K562 treated with DMSO at 1 percent for 24 hours (cell line): ENCODE data around the gene TOPORS. TPM values are rescaled to one million over a fixed set of nuclear protein-coding genes. Genes with fewer than 3 reads are reported as not detected.

Experiments
- total RNA-seq: library from RNA; unstranded; fragments of 300-600 nt; gene quantifications from 2 replicates; pipeline ENCODE4 v1.2.3, GENCODE V29; 2022; ENCODE audit warnings: low read depth; ENCODE audit not compliant: insufficient read depth

TOPORS gene
- 6.1 and 6.8 TPM in 2 replicates for total RNA-seq

GRCh38 chr9:32552172-32552872 is at the start of gene TOPORS, which contains the start of gene SMIM27:
Gene TOPORS (minus strand): TSS chr9:32552586. CDS start chr9:32552436, 150 bp downstream.
Gene SMIM27 (plus strand): TSS chr9:32552327. CDS start chr9:32552435, 108 bp downstream.

GRCh38 chr9:32572900-32573523 is 20.6 kb upstream of the TOPORS start, which contains the start of gene NDUFB6:
Gene NDUFB6 (minus strand): TSS chr9:32573159. CDS start chr9:32573060, 99 bp downstream.

GRCh38 chr9:32526041-32526706 is 26.2 kb downstream of the TOPORS start, which contains the start of gene RIGI:
Gene RIGI (minus strand): TSS chr9:32526196. CDS start chr9:32526166, 30 bp downstream.

Other genes starting within 250 kb of the TOPORS start
- gene ACO1, start 167.9 kb downstream of the TOPORS start, total RNA-seq = 14.2 and 17.2 TPM in 2 replicates
- 0.96 and 1.4 TPM in 2 replicates for gene RIGI, start 26.4 kb downstream of the TOPORS start, total RNA-seq
- 4.2 and 5.9 TPM in 2 replicates for gene SMIM27, start 259 bp downstream of the TOPORS start, total RNA-seq
- gene NDUFB6, start 20.6 kb upstream of the TOPORS start, total RNA-seq = 19.6 and 29.6 TPM in 2 replicates
- gene TAF1L, start 83.1 kb upstream of the TOPORS start, total RNA-seq = 0.12 and 0.21 TPM in 2 replicates
- not detected in 2 replicates for gene TMEM215, start 231.0 kb upstream of the TOPORS start, total RNA-seq